Activated CD4-positive, alpha-beta T cell treated with anti-CD3 and anti-CD28 coated beads, Interleukin-2, Interleukin-4, amounts not matched to agents 100 ng/mL and 50 ng/mL, durations not matched to agents 16 hours and 8 hours (primary cell): ENCODE results near the gene CCDC92B.
"Not testable (repeated sequence)": the region's sequence is repeated elsewhere in the genome, so short reads cannot be mapped to it uniquely, and the experiment has no call there.

Source experiments
- DNase-seq: peaks from one replicate; pipeline ENCODE4 v3.0.0-alpha.2; 2020; ENCODE audit warnings: low spot score

CCDC92B gene

DNA sequence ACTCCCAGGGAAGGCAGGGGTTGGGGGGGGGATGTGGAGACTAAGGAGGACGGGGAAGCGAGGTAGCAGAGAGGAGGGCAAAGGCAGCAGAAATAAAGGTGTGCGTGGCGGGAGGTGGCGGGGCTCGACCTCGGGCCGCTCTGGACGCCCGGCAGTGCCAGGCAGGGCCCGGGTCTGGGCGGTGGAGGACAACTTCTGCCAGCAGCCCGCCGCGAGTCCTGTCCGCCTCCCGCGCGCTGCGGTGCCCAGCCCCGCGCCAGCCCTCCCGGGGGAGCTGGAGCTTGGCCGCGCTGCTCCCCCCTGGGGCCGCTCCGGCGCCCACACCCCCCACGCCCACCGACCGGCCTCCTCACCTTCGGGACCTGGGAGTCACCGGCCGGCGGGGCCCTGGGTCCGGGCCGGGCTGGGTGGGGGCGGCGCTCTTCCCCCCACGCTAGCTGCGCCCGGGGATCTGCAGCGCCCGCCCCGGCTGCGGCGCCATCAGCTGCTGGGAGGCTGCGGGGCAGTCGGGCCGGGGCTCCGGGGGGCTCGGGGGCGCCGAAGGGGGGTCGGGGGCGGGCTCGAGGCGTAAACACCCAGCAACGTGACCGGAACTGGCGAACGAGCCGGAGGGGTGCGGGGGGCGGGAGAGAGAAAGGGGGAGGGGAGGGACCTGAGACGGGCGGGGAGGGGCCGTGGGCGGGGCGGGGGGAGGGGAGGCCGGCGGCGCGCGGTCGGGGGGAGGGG lies at the start of gene CCDC92B:
TSS of gene CCDC92B (minus strand) at position 595 of the 726 bp plus-strand sequence. CDS start 14,507 bp downstream, outside the sequence.
- no peak for DNase-seq

- DNase-seq: no peak
Observed at GRCh38 chr17:2798678-2799077, 49.2 kb upstream of the CCDC92B start.

DNA sequence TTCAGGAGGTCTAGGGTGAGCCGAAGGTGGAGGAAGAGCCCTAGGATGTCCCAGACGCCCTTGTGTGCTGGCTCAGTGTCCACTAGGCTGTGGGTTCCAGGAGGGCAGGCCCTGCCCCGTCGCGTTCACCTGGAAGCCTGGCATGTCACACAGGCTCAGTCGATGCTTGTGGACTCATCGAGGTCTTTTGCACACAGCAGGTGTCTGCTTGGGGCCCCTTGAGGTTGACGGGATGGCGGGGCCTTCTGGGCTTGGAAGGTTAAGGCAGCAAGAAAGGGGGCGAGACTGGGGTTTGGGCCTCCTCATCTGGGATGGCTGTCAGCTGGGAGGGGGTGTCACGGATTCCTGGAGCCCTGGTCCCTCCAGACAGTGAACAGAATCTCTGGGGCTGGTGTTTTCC lies 48.7 kb upstream of the CCDC92B start:
- no peak for DNase-seq

- DNase-seq: no peak
Observed at GRCh38 chr17:2797637-2798036, 48.2 kb upstream of the CCDC92B start.

- DNase-seq: no peak
Observed at GRCh38 chr17:2797226-2797625, 47.8 kb upstream of the CCDC92B start.

DNA sequence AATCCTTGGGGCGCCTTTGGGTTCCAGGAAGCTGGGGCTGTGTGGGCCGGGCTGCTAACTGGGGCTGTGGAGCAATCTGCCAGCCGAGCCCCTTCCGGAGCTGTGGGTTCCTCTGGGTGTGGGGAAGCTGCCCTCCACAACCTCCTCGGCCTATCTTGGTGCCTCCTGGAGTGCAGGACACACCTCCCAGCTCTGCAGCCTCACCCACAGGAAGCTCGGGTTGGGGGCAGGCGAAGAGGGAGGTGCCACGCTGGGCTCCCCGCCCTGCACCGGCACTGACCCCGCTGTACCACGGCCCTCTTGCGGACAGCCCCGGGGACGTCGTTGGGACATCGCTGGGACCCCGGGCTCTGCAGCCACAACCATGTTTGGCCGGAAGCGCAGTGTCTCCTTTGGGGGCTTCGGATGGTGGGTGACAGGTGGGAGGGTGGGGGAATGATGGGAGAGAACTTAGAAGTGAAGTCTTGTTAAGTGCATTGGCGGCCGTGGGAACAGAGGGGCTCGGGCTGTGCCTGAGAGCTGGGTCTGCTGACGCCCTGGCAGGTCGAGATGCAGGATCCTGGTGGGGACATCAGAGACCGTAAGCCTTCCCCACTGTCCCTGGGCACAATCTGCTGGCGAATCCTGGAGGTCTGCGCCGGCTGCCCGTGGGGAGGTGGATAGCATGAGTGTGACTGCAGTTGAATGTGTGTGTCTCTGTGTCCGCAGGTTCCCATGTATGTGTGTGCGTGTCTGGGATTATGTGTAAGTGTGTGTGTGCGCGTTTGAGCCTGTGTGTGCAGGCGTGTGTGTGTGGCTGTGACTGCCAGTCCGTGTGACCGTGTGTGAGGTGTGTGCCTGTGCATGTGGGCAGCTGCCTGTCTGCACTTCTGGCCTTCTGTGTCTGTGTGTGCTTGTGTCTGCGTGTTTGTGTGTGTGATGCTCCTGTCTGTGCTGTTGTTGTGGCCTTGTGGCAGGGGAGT lies 47.0 kb upstream of the CCDC92B start, which contains the start of gene RAP1GAP2:
TSS of gene RAP1GAP2 (plus strand) at position 275 of the 962 bp plus-strand sequence. CDS start at position 365, 90 bp downstream.
- DNase-seq: peak; percentile 65

DNA sequence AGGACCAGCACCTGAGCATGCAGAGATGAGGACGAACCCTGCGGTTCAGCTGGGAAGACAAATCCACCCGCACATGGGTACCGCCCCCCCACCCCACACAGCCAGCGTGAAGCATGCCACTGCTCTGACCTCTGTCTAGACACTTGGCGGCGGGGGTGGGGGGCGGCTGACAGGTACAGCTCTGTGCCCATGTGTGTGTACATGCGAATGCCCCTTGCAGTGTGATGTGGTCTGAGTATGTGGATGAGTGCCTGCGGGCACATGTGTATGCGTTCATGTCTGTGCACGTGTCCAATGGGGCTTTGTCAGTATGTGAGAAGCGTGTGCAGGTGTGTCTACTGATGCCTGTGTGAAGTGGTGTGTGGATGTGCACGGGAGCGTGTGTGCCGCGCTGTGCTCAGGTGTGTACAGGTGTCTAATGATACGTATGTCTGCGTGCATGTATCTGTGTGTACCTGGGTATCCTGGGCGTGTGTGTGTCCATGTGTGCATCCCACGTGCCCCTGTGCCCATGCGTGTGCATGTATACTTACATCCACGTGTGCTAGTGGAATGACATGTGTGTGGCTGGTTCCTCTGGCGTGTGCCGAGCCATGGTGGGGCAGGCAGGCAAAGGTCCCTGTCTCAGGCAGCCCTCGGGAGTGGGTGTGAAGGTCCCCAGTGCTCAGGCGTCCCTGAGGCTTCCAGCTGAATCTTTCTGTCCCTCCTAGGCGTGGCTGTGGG lies 46.1 kb upstream of the CCDC92B start:
- no peak for DNase-seq

GRCh38 chr17:2794111-2794803 lies 44.8 kb upstream of the CCDC92B start:
- DNase-seq: no peak

- peak; percentile 49 for DNase-seq
Observed at GRCh38 chr17:2792366-2793169, 43.1 kb upstream of the CCDC92B start.

DNA sequence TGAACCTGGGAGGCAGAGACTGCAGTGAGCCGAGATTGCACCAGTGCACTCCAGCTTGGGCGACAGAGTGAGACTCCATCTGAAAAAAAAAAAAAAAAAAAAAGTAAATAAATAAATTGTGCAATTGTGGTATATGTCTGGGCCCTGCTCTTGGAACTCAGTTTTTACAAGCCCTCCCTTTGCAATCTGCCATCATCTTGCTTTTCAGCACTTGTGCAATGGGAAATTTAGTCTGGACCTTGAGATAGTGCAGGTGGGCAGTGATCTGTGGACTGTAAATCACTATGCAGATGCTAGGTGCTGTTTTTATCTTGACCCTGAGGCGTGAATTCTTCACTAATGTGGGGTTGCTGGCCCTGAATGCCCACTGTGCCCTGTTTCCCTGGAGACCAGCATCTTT lies 40.2 kb upstream of the CCDC92B start:
- DNase-seq: no peak

DNA sequence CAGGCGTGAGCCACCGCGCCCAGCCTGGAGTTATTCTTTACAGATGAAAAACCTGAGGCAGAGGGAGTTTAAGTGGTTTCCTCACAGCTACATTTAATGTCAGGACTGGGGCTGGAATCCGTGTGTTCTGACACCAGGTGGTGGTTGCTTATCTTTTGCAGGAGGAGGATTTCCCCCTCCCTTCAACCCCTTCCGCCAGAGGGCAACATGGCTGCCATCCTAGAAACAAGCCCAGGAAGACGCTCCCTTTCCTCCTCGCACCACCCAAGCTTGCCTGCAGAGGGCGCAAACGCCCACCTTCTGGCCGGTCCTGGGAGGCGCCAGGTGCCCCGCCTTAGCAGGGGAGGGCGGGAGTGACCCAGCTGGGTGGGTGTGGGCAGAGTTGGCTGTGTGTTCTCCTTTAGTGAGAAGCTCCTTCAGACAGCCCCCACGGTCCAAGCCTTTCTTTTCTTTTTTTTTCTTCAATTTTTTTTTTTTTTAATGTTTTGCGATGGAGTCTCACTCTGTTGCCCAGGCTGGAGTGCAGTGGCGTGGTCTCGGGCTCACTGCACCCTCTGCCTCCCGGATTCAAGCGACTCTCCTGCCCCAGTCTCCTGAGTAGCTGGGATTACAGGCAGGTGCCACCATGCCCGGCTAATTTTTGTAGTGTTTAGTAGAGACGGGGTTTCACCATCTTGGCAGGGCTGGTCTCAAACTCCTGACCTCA lies 36.9 kb upstream of the CCDC92B start:
- peak; percentile 93 for DNase-seq

DNA sequence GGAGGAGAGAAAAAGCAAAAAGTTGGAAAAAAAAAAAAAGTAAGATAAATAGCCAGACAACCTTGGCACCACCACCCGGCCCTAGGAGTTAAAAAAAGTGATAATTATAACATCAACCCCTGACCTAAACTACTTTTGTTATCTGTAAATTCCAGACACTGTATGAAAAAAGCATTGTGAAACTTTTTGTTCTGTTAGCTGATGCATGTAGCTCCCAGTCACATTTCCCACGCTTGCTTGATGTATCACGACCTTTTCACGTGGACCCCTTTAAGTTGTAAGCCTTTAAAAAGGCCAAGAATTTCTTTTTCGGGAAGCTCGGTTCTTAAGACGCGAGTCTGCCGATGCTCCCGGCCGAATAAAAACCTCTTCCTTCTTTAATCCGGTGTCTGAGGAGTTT lies 35.9 kb upstream of the CCDC92B start:
- not testable (repeated sequence) for DNase-seq

DNA sequence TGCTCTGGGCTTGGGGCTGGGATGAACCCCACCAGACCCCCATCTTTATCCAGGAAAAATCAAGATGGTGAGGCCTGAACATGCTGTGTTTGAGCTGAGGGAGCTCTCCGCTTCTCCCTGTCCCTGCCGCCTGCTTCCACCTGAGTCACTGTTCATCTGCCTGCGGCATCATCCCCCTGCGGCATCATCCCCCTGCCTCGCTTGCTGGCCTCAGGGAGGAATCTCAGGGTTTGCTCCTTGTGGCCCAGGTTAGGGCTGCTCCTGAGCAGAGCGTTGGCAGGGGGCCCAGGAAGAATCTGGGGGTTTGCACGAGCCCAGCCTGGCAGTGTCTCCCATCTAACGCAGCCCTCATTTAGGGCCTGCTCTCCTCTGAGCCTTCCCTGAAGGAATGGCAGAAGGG lies 35.4 kb upstream of the CCDC92B start:
- no peak for DNase-seq

GRCh38 chr17:2783310-2784030 lies 34.0 kb upstream of the CCDC92B start:
- DNase-seq: no peak

DNA sequence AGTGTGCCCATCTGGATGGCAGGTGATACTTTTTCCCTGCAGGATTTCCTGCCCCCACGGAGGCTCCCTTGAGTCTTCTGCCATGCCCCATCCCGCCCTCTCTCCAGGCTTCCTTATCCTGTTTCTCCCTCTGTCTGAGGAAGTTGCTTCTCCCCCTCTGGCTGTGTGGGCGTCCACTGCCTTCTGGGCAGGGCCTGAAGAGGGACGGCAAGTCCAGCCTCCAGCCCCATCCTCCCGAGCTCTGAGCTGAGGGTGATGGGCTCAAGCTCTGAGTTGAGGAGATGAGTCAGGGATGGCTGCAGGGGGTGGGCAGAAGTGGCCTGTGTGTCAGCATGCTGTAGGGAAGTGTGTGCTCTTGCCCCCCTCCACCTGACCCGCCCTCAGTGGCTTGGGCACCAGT lies 32.6 kb upstream of the CCDC92B start:
- no peak for DNase-seq

DNA sequence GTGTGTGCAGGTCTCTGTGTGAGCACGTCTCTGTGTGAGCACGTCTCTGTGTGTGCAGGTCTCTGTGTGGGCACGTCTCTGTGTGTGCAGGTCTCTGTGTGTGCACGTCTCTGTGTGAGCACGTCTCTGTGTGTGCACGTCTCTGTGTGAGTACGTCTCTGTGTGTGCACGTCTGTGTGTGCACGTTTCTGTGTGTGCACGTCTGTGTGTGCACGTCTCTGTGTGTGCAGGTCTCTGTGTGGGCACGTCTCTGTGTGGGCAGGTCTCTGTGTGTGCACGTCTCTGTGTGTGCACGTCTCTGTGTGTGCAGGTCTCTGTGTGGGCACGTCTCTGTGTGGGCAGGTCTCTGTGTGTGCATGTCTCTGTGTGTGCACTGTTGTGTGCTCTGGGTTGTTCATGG lies 32.1 kb upstream of the CCDC92B start:
- not testable (repeated sequence) for DNase-seq

GRCh38 chr17:2780931-2781454 lies 31.5 kb upstream of the CCDC92B start:
- no peak for DNase-seq

- no peak for DNase-seq
Observed at GRCh38 chr17:2780256-2780655, 30.8 kb upstream of the CCDC92B start.

GRCh38 chr17:2779545-2779944 lies 30.1 kb upstream of the CCDC92B start:
- no peak for DNase-seq
